A549 (cell line): ENCODE data around the gene CEP112. TPM values are rescaled to one million over a fixed set of nuclear protein-coding genes. Genes with fewer than 3 reads are reported as not detected.

ENCODE experiments used
- ATAC-seq, 2 experiments: fragments of 200-7000 bp in 1 of 2; fragments of >200 bp in 1 of 2; cut with Nextera tagmentation in 1 of 2; cut with Tn5 transposase in 1 of 2; 3 replicates each; pipeline versions ENCODE4 v1.8.0 to v1.9.1; 2018 to 2020; ENCODE audit warnings: mild to moderate bottlenecking in 1 of 2, moderate library complexity in 1 of 2
- CTCF ChIA-PET: fragments of 300-600 bp; sonication (Branson Sonifier 250); formaldehyde crosslinking; extraction: SDS; loops from one replicate; lab custom pipeline; 2021; ENCODE audit warnings: antibody characterized with exemption, inconsistent platforms; lab: Yijun Ruan, JAX
- POLR2A ChIA-PET: fragments of 350-600 bp; formaldehyde crosslinking; extraction: SDS; loops from one replicate; lab custom pipeline; 2021; ENCODE audit warnings: antibody characterized with exemption, inconsistent platforms; lab: Yijun Ruan, JAX
- DNase-seq, 2 experiments: peaks; one replicate each; pipeline versions ENCODE4 v3.0.0 to v3.0.0-alpha.2; 2011 to 2016; ENCODE audit warnings: low read depth in 1 of 2, low spot score in 1 of 2
- FAIRE-seq: peaks from 2 replicates; lab custom pipeline; 2011; peaks lifted over from hg19 to GRCh38; lab: Jason Lieb, UNC
- H3K27ac ChIP-seq, 2 experiments: fragments of >200 bp; sonication (Bioruptor Twin); formaldehyde crosslinking; 3 replicates each; pipeline ENCODE4 v1.5.1; 2016 to 2017
- H3K4me1 ChIP-seq: fragments of >200 bp; sonication (Bioruptor Twin); formaldehyde crosslinking; 3 replicates; pipeline ENCODE4 v1.6.1; 2016
- H3K4me2 ChIP-seq: fragments of >200 bp; sonication (Bioruptor Twin); formaldehyde crosslinking; 3 replicates; pipeline ENCODE4 v1.6.1; 2016
- H3K4me3 ChIP-seq: fragments of >200 bp; sonication (Bioruptor Twin); formaldehyde crosslinking; 3 replicates; pipeline ENCODE4 v1.5.1; 2016
- H3K9me3 ChIP-seq: fragments of >200 bp; sonication (Bioruptor Twin); formaldehyde crosslinking; 3 replicates; pipeline ENCODE4 v1.6.1; 2016
- BCL3 ChIP-seq: fragments of >200 bp; sonication (Bioruptor Twin); formaldehyde crosslinking; IDR thresholded peaks from 3 replicates; pipeline ENCODE4 v1.6.1; 2016
- BHLHE40 ChIP-seq: IDR thresholded peaks from 2 replicates; pipeline ENCODE4 v1.6.1; 2012; ENCODE audit warnings: low read depth, low read length, inconsistent platforms
- CBX2 ChIP-seq: fragments of 200-600 bp; sonication (generic); IDR thresholded peaks from 2 replicates; pipeline ENCODE4 v1.6.1; 2016; ENCODE audit warnings: low read depth, mild to moderate bottlenecking, borderline replicate concordance
- CEBPB ChIP-seq, 2 experiments: fragments of >200 bp in 1 of 2; sonication (Bioruptor Twin) in 1 of 2; formaldehyde crosslinking in 1 of 2; IDR thresholded peaks; 2 replicates each; pipeline ENCODE4 v1.6.1; 2012 to 2016
- CHD4 ChIP-seq: fragments of 200-600 bp; sonication (generic); IDR thresholded peaks from 2 replicates; pipeline ENCODE4 v1.6.1; 2016; ENCODE audit warnings: antibody characterized with exemption, mild to moderate bottlenecking, borderline replicate concordance
- E2F6 ChIP-seq: IDR thresholded peaks from 2 replicates; pipeline ENCODE4 v1.6.1; 2012; ENCODE audit warnings: low read depth, borderline replicate concordance
- EP300 ChIP-seq, 2 experiments: fragments of >200 bp; sonication (Bioruptor Twin); formaldehyde crosslinking; IDR thresholded peaks; 2 replicates in 1 of 2; 3 replicates in 1 of 2; pipeline ENCODE4 v1.6.1; 2016 to 2017
- GATA3 ChIP-seq: IDR thresholded peaks from 2 replicates; pipeline ENCODE4 v1.6.1; 2012; ENCODE audit warnings: borderline replicate concordance
- HES2 ChIP-seq: fragments of >200 bp; sonication (Bioruptor Twin); formaldehyde crosslinking; IDR thresholded peaks from 2 replicates; pipeline ENCODE4 v1.6.1; 2016
- HMGXB4 ChIP-seq: fragments of 250-450 bp; sonication (Bioruptor Pico); IDR thresholded peaks from 2 replicates; pipeline ENCODE4 v1.5.0; 2021; ENCODE audit warnings: mild to moderate bottlenecking, moderate library complexity, borderline replicate concordance
- HOXA7 ChIP-seq: fragments of 250-450 bp; sonication (Bioruptor Pico); IDR thresholded peaks from 2 replicates; pipeline ENCODE4 v1.5.0; 2020; ENCODE audit warnings: mild to moderate bottlenecking, moderate library complexity
- HOXB5 ChIP-seq: fragments of 250-450 bp; sonication (Bioruptor Pico); IDR thresholded peaks from 2 replicates; pipeline ENCODE4 v1.5.0; 2020; ENCODE audit warnings: mild to moderate bottlenecking, moderate library complexity
- JUN ChIP-seq, 2 experiments: fragments of >200 bp; sonication (Bioruptor Twin); formaldehyde crosslinking; IDR thresholded peaks; 2 replicates in 1 of 2; 3 replicates in 1 of 2; pipeline ENCODE4 v1.6.1; 2016 to 2017
- JUNB ChIP-seq: fragments of >200 bp; sonication (Bioruptor Twin); formaldehyde crosslinking; IDR thresholded peaks from 2 replicates; pipeline ENCODE4 v1.6.1; 2016
- MAFK ChIP-seq: fragments of 450-650 bp; IDR thresholded peaks from 2 replicates; pipeline ENCODE4 v1.6.1; 2014; ENCODE audit not compliant: partially characterized antibody
- MAX ChIP-seq: IDR thresholded peaks from 2 replicates; pipeline ENCODE4 v1.6.1; 2012
- MYC ChIP-seq: IDR thresholded peaks from 2 replicates; pipeline ENCODE4 v1.6.1; 2012; ENCODE audit warnings: mild to moderate bottlenecking, inconsistent platforms, low read length, improper control_type of control experiment, borderline replicate concordance
- NPAS2 ChIP-seq: fragments of 250-450 bp; sonication (Bioruptor Pico); IDR thresholded peaks from 2 replicates; pipeline ENCODE4 v1.8.0; 2022; ENCODE audit warnings: mild to moderate bottlenecking, moderate library complexity, borderline replicate concordance
- PHF8 ChIP-seq: fragments of 200-600 bp; sonication (generic); IDR thresholded peaks from 2 replicates; pipeline ENCODE4 v1.6.1; 2016; ENCODE audit warnings: low read depth, mild to moderate bottlenecking, antibody characterized with exemption, moderate library complexity, borderline replicate concordance
- RAD21 ChIP-seq, 2 experiments: fragments of >200 bp in 1 of 2; sonication (Bioruptor Twin) in 1 of 2; formaldehyde crosslinking in 1 of 2; IDR thresholded peaks in 1 of 2; conservative IDR thresholded peaks in 1 of 2; 2 replicates in 1 of 2; 3 replicates in 1 of 2; pipeline ENCODE4 v1.6.1; 2012 to 2018; ENCODE audit warnings: inconsistent platforms in 1 of 2
- RARB ChIP-seq: fragments of 250-450 bp; sonication (Bioruptor Pico); IDR thresholded peaks from 2 replicates; pipeline ENCODE4 v1.8.0; 2021; ENCODE audit warnings: mild to moderate bottlenecking, moderate library complexity
- SMC3 ChIP-seq: fragments of >200 bp; sonication (Bioruptor Twin); formaldehyde crosslinking; IDR thresholded peaks from 3 replicates; pipeline ENCODE4 v1.6.1; 2018; ENCODE audit warnings: inconsistent platforms
- SREBF2 ChIP-seq: fragments of 450-650 bp; IDR thresholded peaks from 2 replicates; pipeline ENCODE4 v1.6.1; 2014; ENCODE audit warnings: mild to moderate bottlenecking, moderate library complexity
- USF2 ChIP-seq: fragments of 450-650 bp; IDR thresholded peaks from 2 replicates; pipeline ENCODE4 v1.6.1; 2014; ENCODE audit warnings: antibody characterized with exemption
- ZC3H11A ChIP-seq: fragments of 450-650 bp; IDR thresholded peaks from 2 replicates; pipeline ENCODE4 v1.6.1; 2014; ENCODE audit warnings: antibody characterized with exemption, mild to moderate bottlenecking
- ZNF302 ChIP-seq: fragments of 250-450 bp; sonication (Bioruptor Pico); IDR thresholded peaks from 2 replicates; pipeline ENCODE4 v1.9.0; 2021; ENCODE audit warnings: inconsistent platforms, mild to moderate bottlenecking, moderate library complexity
- ZSCAN20 ChIP-seq: fragments of 250-450 bp; sonication (Bioruptor Pico); IDR thresholded peaks from 2 replicates; pipeline ENCODE4 v1.8.0; 2022; ENCODE audit warnings: mild to moderate bottlenecking, moderate library complexity
- WGBS: methylation state at CpG from one replicate; pipeline ENCODE4 v1.1.6; 2017; ENCODE audit errors: missing lambda C conversion rate; 5-methylcytosine and 5-hydroxymethylcytosine counted together
- polyA plus RNA-seq, 4 experiments: library from polyadenylated mRNA; depleted of rRNA in 3 of 4; stranded (reverse); fragments of >200 nt; fragmentation: RNase III in 1 of 4; extraction: RNeasy Plus Mini Kit Qiagen cat#74134 plus additional on column Dnase treatment in 1 of 4; gene quantifications; 2 replicates in 3 of 4; 3 replicates in 1 of 4; pipeline ENCODE4 v1.2.3, GENCODE V29; 2011 to 2017

CEP112 gene
- polyA plus RNA-seq, 2 of the 4 experiments (the other 2 are of a cell fraction), result 9.6 to 15.2 TPM

GRCh38 chr17:66138120-66138519 lies 53.8 kb downstream of the CEP112 start:
- Histone ChIP-seq H3K4me2 (no peak overlapping the region), H3K4me1 (no peaks in the 10 kb centered on the region), H3K27ac (no peak overlapping the region)
- ChIA-PET CTCF (no interaction called here), POLR2A (no interaction called here)
- no peak for ATAC-seq
- TF ChIP-seq RAD21 (conservative IDR thresholded peaks at IDR 0.05 in 1 of 2, IDR thresholded peaks at IDR 0.05 in 1 of 2), result no peak
- TF ChIP-seq JUNB, result no peak
- TF ChIP-seq SREBF2, result no peak
- TF ChIP-seq ZNF302, result no peak
- TF ChIP-seq MYC, result no peak
- TF ChIP-seq E2F6, result no peak
- TF ChIP-seq RARB (CRISPR knock-in tag), result no peak
- no peak for TF ChIP-seq HOXA7 (CRISPR knock-in tag)
- no peak for TF ChIP-seq ZC3H11A
- TF ChIP-seq CBX2, result no peak
- no peak for TF ChIP-seq MAX
- TF ChIP-seq BCL3, result no peak
- TF ChIP-seq PHF8, result no peak
- no peak for TF ChIP-seq ZSCAN20 (CRISPR knock-in tag)
- TF ChIP-seq CEBPB (IDR thresholded peaks at IDR 0.05), result no peak
- TF ChIP-seq, all 56 proteins: peak for 0
- WGBS, result 88% methylated on average over 3 of the region's 3 CpGs
- DNase-seq (no peak), FAIRE-seq (peak; percentile 76)
- Histone ChIP-seq H3K9me3 (no peaks in the 10 kb centered on the region), H3K4me3 (no peak overlapping the region)

GRCh38 chr17:66135896-66136295 lies 56.0 kb downstream of the CEP112 start:
- ATAC-seq (no peak), FAIRE-seq (no peak)
- WGBS, result 84% methylated on average over 3 of the region's 3 CpGs
- ChIA-PET POLR2A (no interaction called here), CTCF (interaction anchor here (0.9 to 1.3 kb wide), 2 partner anchors 580 to 841 kb away, joined by 3 to 4 read pairs; no protein-coding TSS in a partner anchor)
- no peaks in the 10 kb centered on the region for H3K4me1 ChIP-seq
- H3K27ac ChIP-seq, result no peak overlapping the region
- TF ChIP-seq HOXA7 (CRISPR knock-in tag) (no peak), JUN (IDR thresholded peaks at IDR 0.05) (no peak), ZC3H11A (no peak), EP300 (IDR thresholded peaks at IDR 0.05) (no peak), NPAS2 (no peak), GATA3 (no peak), MAFK (no peak), MYC (no peak), SMC3 (no peak), CHD4 (no peak), ZNF302 (no peak), BHLHE40 (no peak), HES2 (no peak), HMGXB4 (CRISPR knock-in tag) (no peak), HOXB5 (no peak), USF2 (no peak)
- TF ChIP-seq, all 56 proteins: peak for 0
- no peak for DNase-seq
- H3K4me3 ChIP-seq, result no peak overlapping the region
- no peak overlapping the region for H3K4me2 ChIP-seq
- H3K9me3 ChIP-seq, result no peaks in the 10 kb centered on the region
